Central memory CD8-positive, alpha-beta T cell (primary cell): Measurements from ENCODE around the gene PAX3.
A peak's percentile ranks its signal among the peaks of the same experiment; 100 is the strongest.

Experiments used
- ATAC-seq: fragments of 150-1000 bp; cut with Tn5 transposase; replicated peaks from 2 replicates; pipeline ENCODE4 v1.10.0; 2022; ENCODE audit warnings: mild to moderate bottlenecking, moderate FRiP score, moderate number of reproducible peaks; ENCODE audit not compliant: poor library complexity, severe bottlenecking; ENCODE audit errors: extremely low read depth
- DNase-seq, 2 donors: peaks; one replicate each; pipeline ENCODE4 v3.0.0; 2021; ENCODE audit warnings: low spot score in 2 of 2
- H3K27ac Mint-ChIP-seq: one replicate; pipeline ENCODE4 v1.8.0; 2022; ENCODE audit warnings: low read depth, mild to moderate bottlenecking, moderate library complexity, mixed read lengths
- H3K27me3 Mint-ChIP-seq: one replicate; pipeline ENCODE4 v1.8.0; 2022; ENCODE audit warnings: mixed read lengths
- H3K36me3 Mint-ChIP-seq: one replicate; pipeline ENCODE4 v1.8.0; 2022; ENCODE audit warnings: mild to moderate bottlenecking, moderate library complexity, mixed read lengths; ENCODE audit not compliant: insufficient read depth
- H3K4me1 Mint-ChIP-seq: one replicate; pipeline ENCODE4 v1.8.0; 2022; ENCODE audit warnings: mixed read lengths
- H3K4me3 Mint-ChIP-seq: one replicate; pipeline ENCODE4 v1.8.0; 2022; ENCODE audit warnings: mild to moderate bottlenecking, moderate library complexity, mixed read lengths
- H3K9me3 Mint-ChIP-seq: one replicate; pipeline ENCODE4 v1.8.0; 2022; ENCODE audit warnings: mixed read lengths

PAX3 gene

DNA sequence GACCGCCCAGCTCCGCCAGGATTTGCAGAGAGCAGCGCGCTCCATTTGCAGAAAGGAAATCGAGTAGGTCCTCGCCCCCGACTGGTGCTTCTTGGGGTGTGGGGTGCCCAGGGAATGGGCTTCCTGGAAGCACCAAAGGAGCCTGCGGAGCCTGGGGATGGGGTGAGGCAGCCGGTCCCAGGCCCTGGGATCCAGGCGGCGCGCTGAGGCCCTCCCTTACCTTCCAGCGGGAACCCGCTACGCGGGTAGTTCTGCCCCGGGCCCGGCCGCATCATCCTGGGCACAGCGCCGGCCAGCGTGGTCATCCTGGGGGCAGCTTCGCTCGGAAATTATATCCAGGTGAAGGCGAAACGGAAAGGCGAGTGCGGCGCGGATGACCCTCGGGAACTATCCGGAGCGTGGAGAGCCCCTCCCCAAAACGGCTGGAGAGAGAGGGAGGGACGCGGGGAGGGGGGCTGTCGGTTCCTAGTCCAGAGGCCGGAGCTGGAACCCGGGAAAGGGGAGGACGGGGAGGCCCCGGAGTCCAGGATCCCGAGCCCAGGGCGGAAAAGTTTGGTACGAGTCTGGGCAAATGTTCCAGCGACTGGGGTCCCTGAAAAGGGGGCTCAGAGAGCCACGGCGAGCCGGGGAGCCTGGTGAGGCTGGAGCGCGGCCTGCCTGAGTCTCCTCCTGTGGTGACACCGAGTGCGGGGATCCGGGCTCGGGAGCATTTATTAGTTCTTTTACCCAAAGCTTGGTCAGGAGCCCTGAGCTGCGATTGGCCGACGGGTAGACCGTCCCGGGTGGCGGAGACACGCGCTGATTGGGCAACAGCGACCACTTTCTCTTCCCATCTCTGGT is at the start of gene PAX3:
TSS of gene PAX3 (minus strand) at position 688 of the 840 bp plus-strand sequence. CDS start at position 305, 383 bp downstream.
- Mint-ChIP-seq H3K4me1 (peaks cover 27% of the 10 kb centered on the region), H3K4me3 (no peak within 1 kb of the TSS), H3K27ac (no peak within 1 kb of the TSS)

GRCh38 chr2:222341331-222341730 is 42.5 kb upstream of the PAX3 start:
- H3K27ac Mint-ChIP-seq, result no peak overlapping the region
- no peaks in the 10 kb centered on the region for H3K4me1 Mint-ChIP-seq
- H3K36me3 Mint-ChIP-seq, result peaks cover 3% of the 10 kb centered on the region
- DNase-seq (no peak), ATAC-seq (no peak)
- no peak overlapping the region for H3K4me3 Mint-ChIP-seq
- H3K27me3 Mint-ChIP-seq, result no peaks in the 10 kb centered on the region
- H3K9me3 Mint-ChIP-seq, result peaks cover 5% of the 10 kb centered on the region

More for the DNA sequence above, at the start of gene PAX3:
- DNase-seq (no peak), ATAC-seq (no peak)
- H3K9me3 Mint-ChIP-seq, result peaks cover 6% of the 10 kb centered on the region
- peaks cover 100% of the 10 kb centered on the region for H3K27me3 Mint-ChIP-seq
- H3K36me3 Mint-ChIP-seq, result peaks cover 10% of the 10 kb centered on the region

- no peak for ATAC-seq
- Mint-ChIP-seq H3K27ac (no peak overlapping the region), H3K9me3 (peaks cover 11% of the 10 kb centered on the region), H3K27me3 (peaks cover 15% of the 10 kb centered on the region), H3K4me1 (no peaks in the 10 kb centered on the region), H3K4me3 (no peak overlapping the region), H3K36me3 (peaks cover 3% of the 10 kb centered on the region)
- no peak for DNase-seq
Measured at GRCh38 chr2:222338374-222338773, 39.6 kb upstream of the PAX3 start.

DNA sequence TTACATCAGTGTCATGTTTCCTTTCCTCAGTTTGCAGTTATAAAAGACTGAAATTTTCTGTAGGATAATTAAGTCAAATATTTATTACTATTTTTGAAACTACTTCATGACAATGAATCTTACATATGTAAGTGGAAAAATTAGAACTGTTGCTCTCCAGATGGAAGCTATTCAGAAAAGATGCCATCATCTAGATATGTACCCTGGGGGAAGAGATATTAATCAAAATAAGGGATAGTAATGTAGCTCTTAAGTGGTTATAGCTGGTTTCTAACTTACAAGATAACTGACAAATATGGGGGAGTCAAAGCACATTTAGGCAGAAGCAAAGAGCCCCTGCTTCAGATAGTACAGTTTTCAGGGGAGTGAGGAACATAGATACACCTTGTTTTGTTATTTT is 38.1 kb upstream of the PAX3 start:
- Mint-ChIP-seq H3K36me3 (peaks cover 3% of the 10 kb centered on the region), H3K4me3 (no peak overlapping the region), H3K9me3 (peaks cover 6% of the 10 kb centered on the region), H3K27ac (no peak overlapping the region), H3K27me3 (peaks cover 15% of the 10 kb centered on the region), H3K4me1 (no peaks in the 10 kb centered on the region)
- ATAC-seq, result no peak
- no peak for DNase-seq

DNA sequence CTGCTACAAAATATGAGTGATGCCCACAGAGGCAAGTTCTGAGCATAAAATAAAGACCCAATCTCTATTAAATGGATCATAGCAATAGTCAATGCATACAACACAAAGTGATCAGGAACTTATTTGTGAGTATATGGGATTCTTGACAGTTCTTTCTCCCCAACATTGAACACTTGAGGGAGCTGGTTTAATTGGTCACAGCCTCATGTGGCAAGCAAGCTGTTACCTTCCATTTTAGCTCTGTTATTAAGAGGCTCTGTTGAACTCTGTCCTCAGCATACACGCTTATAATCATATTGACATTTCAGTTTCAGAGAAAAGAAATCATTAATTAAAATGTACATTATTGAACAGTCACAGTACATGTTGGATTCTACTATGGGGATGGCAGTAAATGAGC is 37.6 kb upstream of the PAX3 start:
- DNase-seq, result no peak
- H3K36me3 Mint-ChIP-seq, result peaks cover 3% of the 10 kb centered on the region

DNA sequence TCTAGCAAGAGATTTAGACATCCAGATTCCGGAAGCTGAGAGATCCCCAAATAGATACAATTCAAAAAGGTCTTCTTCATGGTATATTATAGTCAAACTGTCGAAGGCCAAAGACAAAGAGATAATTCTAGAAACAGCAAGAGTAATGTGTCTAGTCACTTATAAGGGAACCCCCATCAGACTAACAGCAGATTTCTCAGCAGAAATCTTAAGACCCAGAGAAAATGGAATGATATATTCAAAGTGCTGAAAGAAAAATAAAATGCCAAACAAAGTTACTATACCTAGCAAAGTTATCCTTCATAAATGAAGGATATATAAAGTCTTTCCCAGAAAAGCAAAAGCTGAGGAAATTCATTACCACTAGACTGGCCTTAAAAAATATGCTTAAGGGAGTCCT is 36.1 kb upstream of the PAX3 start:
- no peaks in the 10 kb centered on the region for H3K4me1 Mint-ChIP-seq
- H3K36me3 Mint-ChIP-seq, result peaks cover 1% of the 10 kb centered on the region
- H3K27ac Mint-ChIP-seq, result no peak overlapping the region
- peaks cover 6% of the 10 kb centered on the region for H3K9me3 Mint-ChIP-seq
- peaks cover 15% of the 10 kb centered on the region for H3K27me3 Mint-ChIP-seq
- ATAC-seq (no peak), DNase-seq (no peak)
- no peak overlapping the region for H3K4me3 Mint-ChIP-seq

More for the DNA sequence above, 37.6 kb upstream of the PAX3 start:
- H3K4me1 Mint-ChIP-seq, result no peaks in the 10 kb centered on the region
- peaks cover 6% of the 10 kb centered on the region for H3K9me3 Mint-ChIP-seq
- no peak for ATAC-seq
- H3K27me3 Mint-ChIP-seq, result peaks cover 15% of the 10 kb centered on the region
- no peak overlapping the region for H3K4me3 Mint-ChIP-seq
- H3K27ac Mint-ChIP-seq, result no peak overlapping the region

- Mint-ChIP-seq H3K36me3 (peaks cover 1% of the 10 kb centered on the region), H3K4me3 (no peak overlapping the region), H3K27ac (no peak overlapping the region), H3K4me1 (no peaks in the 10 kb centered on the region), H3K27me3 (peaks cover 15% of the 10 kb centered on the region), H3K9me3 (peaks cover 6% of the 10 kb centered on the region)
- no peak for ATAC-seq
- DNase-seq, result no peak
Measured at GRCh38 chr2:222333397-222333796, 34.6 kb upstream of the PAX3 start.

- peaks cover 6% of the 10 kb centered on the region for H3K9me3 Mint-ChIP-seq
- no peaks in the 10 kb centered on the region for H3K4me1 Mint-ChIP-seq
- no peak overlapping the region for H3K27ac Mint-ChIP-seq
- DNase-seq (no peak), ATAC-seq (no peak)
- H3K4me3 Mint-ChIP-seq, result no peak overlapping the region
- peaks cover 15% of the 10 kb centered on the region for H3K27me3 Mint-ChIP-seq
- H3K36me3 Mint-ChIP-seq, result no peaks in the 10 kb centered on the region
Measured at GRCh38 chr2:222332116-222332515, 33.3 kb upstream of the PAX3 start.

DNA sequence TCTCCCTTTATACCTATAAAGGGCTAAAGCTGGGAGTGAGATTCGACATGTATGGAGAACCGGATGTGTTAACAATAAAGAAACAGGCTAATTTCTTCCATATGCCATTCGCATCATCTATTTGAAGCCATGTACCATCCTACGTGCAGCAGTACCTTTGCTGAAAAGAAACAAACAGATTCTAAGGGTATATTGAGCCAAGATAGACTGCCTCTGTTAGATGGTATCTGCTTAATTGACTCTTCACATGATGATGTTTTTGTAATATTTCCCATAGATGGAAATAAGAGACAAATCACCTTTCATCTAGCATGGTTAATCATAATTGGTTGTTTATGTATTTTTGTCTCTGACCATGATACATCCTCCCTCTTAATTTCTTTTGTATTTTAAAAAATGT is 32.1 kb upstream of the PAX3 start:
- H3K4me3 Mint-ChIP-seq, result no peak overlapping the region
- H3K27ac Mint-ChIP-seq, result no peak overlapping the region
- DNase-seq, result no peak

GRCh38 chr2:222322236-222322635 is 23.4 kb upstream of the PAX3 start:
- H3K4me1 Mint-ChIP-seq, result peaks cover 6% of the 10 kb centered on the region
- no peak overlapping the region for H3K27ac Mint-ChIP-seq
- no peaks in the 10 kb centered on the region for H3K36me3 Mint-ChIP-seq
- peaks cover 48% of the 10 kb centered on the region for H3K27me3 Mint-ChIP-seq
- ATAC-seq (no peak), DNase-seq (no peak)
- H3K9me3 Mint-ChIP-seq, result no peaks in the 10 kb centered on the region
- H3K4me3 Mint-ChIP-seq, result no peak overlapping the region

More for the DNA sequence above, 32.1 kb upstream of the PAX3 start:
- Mint-ChIP-seq H3K9me3 (peaks cover 6% of the 10 kb centered on the region), H3K36me3 (no peaks in the 10 kb centered on the region), H3K27me3 (peaks cover 15% of the 10 kb centered on the region), H3K4me1 (no peaks in the 10 kb centered on the region)
- no peak for ATAC-seq

DNA sequence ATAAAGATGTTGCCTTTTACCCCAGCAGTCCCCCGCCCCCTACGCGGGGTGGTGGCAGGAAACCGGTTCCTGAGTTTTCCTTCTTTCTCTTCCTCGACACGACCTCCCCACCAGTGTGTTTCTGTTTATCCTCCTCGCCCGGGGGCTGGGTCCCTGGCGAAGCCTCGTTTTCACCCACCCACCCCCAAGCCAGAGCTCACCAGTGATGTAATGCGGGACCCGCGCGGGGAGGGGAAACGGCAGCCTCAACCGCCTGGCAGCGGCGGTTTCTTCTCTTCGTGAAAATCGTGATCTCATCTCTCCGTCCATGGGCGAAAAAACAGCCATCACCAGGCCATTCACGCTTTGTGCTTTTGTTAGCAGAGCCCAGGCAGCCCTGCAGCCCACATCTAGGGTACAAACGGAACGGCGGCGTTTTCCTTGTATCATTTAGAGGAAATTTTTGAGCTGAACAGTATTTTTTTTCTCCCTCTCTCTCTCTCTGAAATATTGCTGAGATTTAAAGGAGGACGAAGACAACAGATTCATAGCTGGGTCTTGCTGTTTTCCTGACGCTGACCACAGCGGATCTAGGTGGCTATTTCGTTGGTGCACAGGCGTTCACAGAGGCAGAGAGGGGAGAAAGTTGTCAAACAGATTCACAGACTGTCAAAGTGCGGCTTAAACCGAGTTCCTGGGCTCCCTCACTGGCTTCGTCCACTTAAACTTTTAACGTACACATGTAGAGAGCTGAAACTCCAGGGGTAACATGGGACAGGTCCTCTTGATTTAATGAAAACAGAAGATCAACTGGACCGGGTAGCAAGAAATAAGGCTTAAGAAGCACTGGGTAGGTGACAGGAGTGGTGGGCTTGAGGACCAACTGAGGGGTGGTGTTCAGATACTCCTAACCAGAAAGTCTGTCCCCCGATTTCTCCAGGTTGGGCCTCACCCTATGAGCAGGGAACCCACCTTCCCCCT is 21.9 kb upstream of the PAX3 start:
- Mint-ChIP-seq H3K4me3 (peak overlapping the region; percentile 59), H3K27ac (no peak overlapping the region), H3K36me3 (no peaks in the 10 kb centered on the region), H3K27me3 (peaks cover 63% of the 10 kb centered on the region), H3K4me1 (peaks cover 6% of the 10 kb centered on the region), H3K9me3 (no peaks in the 10 kb centered on the region)
- no peak for ATAC-seq
- DNase-seq, result no peak

GRCh38 chr2:222319586-222320435 is 21.0 kb upstream of the PAX3 start:
- H3K27ac Mint-ChIP-seq, result no peak overlapping the region
- H3K4me1 Mint-ChIP-seq, result peaks cover 6% of the 10 kb centered on the region
- H3K36me3 Mint-ChIP-seq, result no peaks in the 10 kb centered on the region
- ATAC-seq (peak; percentile 13), DNase-seq (no peak)
- peaks cover 67% of the 10 kb centered on the region for H3K27me3 Mint-ChIP-seq
- H3K9me3 Mint-ChIP-seq, result no peaks in the 10 kb centered on the region
- peak overlapping the region; percentile 59 for H3K4me3 Mint-ChIP-seq
